Measurements from ENCODE around the gene HOXD9.

The HOXD9 gene

DNA sequence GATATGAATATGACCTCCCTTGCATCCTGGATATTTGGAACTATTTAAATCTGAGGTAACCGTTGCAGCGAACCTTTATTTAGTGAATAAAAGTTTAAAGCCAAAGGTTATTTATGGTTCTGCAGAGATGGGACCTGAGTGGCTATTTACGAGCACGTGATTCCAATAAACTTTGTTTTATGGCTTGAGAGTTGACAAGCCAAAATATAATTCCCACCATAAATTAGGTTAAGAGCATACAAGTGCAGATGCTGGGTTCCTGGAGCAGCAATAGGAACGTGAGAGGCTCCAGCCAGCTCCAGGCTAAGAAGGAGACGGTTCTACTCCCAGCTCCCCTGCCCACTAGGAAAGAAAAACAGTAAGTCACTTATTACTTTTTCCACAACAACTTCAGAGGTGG is 23.6 kb downstream of the HOXD9 start:
- CTCF ChIA-PET = interaction anchor here (8.8 kb wide), 1 partner anchor 307 kb away, joined by 140 read pairs; no protein-coding TSS in a partner anchor
- DNase-seq = no peak
- no peak overlapping the region for H3K4me3 Mint-ChIP-seq
- H3K36me3 Mint-ChIP-seq = no peaks in the 10 kb centered on the region
- H3K27me3 Mint-ChIP-seq = peaks cover 99% of the 10 kb centered on the region
- H3K9me3 Mint-ChIP-seq = no peaks in the 10 kb centered on the region
- H3K27ac Mint-ChIP-seq = no peak overlapping the region
- H3K4me1 Mint-ChIP-seq = no peaks in the 10 kb centered on the region

DNA sequence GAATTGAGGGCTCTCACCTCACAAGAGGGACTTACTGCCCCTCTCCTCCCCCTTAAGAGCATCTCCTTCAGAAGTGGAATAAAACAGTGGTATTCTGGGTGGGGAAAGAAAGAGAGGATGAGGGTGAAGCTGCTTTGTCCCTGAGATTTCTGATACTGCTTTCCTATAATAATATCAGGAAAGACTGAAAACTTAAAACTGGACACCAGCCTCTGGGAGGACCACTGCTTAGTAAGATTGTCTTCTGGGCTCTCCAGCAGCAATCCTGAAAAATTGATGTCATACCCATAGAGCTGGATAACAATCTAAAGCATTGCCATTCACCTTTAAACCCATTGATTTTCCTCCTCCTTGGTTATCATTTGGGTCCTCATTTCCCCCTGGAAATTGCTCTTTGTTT is 24.1 kb downstream of the HOXD9 start:
- CTCF ChIA-PET = interaction anchor here (8.8 kb wide), 1 partner anchor 307 kb away, joined by 140 read pairs; no protein-coding TSS in a partner anchor
- H3K36me3 Mint-ChIP-seq = no peaks in the 10 kb centered on the region
- no peak overlapping the region for H3K4me3 Mint-ChIP-seq
- DNase-seq = no peak
- no peaks in the 10 kb centered on the region for H3K4me1 Mint-ChIP-seq
- H3K27ac Mint-ChIP-seq = no peak overlapping the region
- H3K9me3 Mint-ChIP-seq = no peaks in the 10 kb centered on the region
- H3K27me3 Mint-ChIP-seq = peaks cover 99% of the 10 kb centered on the region

GRCh38 chr2:176147210-176147799 is 24.8 kb downstream of the HOXD9 start:
- DNase-seq = no peak
- CTCF ChIA-PET = no interaction called here
- no peaks in the 10 kb centered on the region for H3K36me3 Mint-ChIP-seq
- H3K4me3 Mint-ChIP-seq = no peak overlapping the region
- H3K4me1 Mint-ChIP-seq = no peaks in the 10 kb centered on the region
- H3K27ac Mint-ChIP-seq = no peak overlapping the region
- H3K9me3 Mint-ChIP-seq = no peaks in the 10 kb centered on the region
- H3K27me3 Mint-ChIP-seq = peaks cover 100% of the 10 kb centered on the region

GRCh38 chr2:176147800-176148496 is 25.4 kb downstream of the HOXD9 start:
- peaks cover 100% of the 10 kb centered on the region for H3K27me3 Mint-ChIP-seq
- no peak overlapping the region for H3K4me3 Mint-ChIP-seq
- no peak overlapping the region for H3K27ac Mint-ChIP-seq
- no peaks in the 10 kb centered on the region for H3K4me1 Mint-ChIP-seq
- DNase-seq = no peak
- no peaks in the 10 kb centered on the region for H3K36me3 Mint-ChIP-seq
- CTCF ChIA-PET = no interaction called here
- H3K9me3 Mint-ChIP-seq = no peaks in the 10 kb centered on the region

- no peak for DNase-seq
- Mint-ChIP-seq H3K27ac (no peak overlapping the region), H3K4me3 (no peak overlapping the region), H3K4me1 (no peaks in the 10 kb centered on the region), H3K9me3 (no peaks in the 10 kb centered on the region), H3K27me3 (peaks cover 100% of the 10 kb centered on the region), H3K36me3 (no peaks in the 10 kb centered on the region)
- CTCF ChIA-PET = no interaction called here
Observed at GRCh38 chr2:176148751-176149421, 26.4 kb downstream of the HOXD9 start.

DNA sequence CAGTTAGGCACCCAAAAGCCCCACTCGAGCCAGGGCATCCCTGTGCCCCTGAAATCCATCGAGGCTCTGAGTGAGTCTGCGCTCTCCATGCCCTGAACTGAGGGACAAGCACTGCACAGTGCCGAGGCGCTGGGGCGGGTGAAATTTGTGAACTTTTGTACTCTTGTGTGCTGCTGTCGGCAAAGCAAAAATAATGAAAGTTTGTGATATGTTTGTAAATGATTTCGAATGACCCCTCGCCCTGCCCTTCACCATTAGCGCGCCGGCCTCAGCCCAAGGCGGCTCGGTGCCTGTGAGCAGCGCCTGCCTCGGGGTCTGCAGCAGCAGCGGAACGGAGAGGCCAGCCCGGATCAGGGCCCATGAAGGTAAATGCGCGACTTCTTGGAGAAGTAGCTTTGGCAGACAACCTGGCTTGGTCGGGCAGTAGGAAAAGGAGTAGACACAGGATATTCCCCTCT is 27.0 kb downstream of the HOXD9 start:
- no peaks in the 10 kb centered on the region for H3K4me1 Mint-ChIP-seq
- H3K36me3 Mint-ChIP-seq = no peaks in the 10 kb centered on the region
- peaks cover 100% of the 10 kb centered on the region for H3K27me3 Mint-ChIP-seq
- H3K4me3 Mint-ChIP-seq = no peak overlapping the region
- H3K9me3 Mint-ChIP-seq = no peaks in the 10 kb centered on the region
- CTCF ChIA-PET = no interaction called here
- no peak overlapping the region for H3K27ac Mint-ChIP-seq
- no peak for DNase-seq

GRCh38 chr2:176149939-176150583 is 27.5 kb downstream of the HOXD9 start:
- peaks cover 100% of the 10 kb centered on the region for H3K27me3 Mint-ChIP-seq
- no peak for DNase-seq
- no peaks in the 10 kb centered on the region for H3K4me1 Mint-ChIP-seq
- CTCF ChIA-PET = interaction anchor here (1.2 to 1.9 kb wide), 3 partner anchors 9 to 305 kb away, joined by 4 to 8 read pairs (median 6); no protein-coding TSS in a partner anchor
- H3K27ac Mint-ChIP-seq = no peak overlapping the region
- no peak overlapping the region for H3K4me3 Mint-ChIP-seq
- H3K9me3 Mint-ChIP-seq = no peaks in the 10 kb centered on the region
- no peaks in the 10 kb centered on the region for H3K36me3 Mint-ChIP-seq

DNA sequence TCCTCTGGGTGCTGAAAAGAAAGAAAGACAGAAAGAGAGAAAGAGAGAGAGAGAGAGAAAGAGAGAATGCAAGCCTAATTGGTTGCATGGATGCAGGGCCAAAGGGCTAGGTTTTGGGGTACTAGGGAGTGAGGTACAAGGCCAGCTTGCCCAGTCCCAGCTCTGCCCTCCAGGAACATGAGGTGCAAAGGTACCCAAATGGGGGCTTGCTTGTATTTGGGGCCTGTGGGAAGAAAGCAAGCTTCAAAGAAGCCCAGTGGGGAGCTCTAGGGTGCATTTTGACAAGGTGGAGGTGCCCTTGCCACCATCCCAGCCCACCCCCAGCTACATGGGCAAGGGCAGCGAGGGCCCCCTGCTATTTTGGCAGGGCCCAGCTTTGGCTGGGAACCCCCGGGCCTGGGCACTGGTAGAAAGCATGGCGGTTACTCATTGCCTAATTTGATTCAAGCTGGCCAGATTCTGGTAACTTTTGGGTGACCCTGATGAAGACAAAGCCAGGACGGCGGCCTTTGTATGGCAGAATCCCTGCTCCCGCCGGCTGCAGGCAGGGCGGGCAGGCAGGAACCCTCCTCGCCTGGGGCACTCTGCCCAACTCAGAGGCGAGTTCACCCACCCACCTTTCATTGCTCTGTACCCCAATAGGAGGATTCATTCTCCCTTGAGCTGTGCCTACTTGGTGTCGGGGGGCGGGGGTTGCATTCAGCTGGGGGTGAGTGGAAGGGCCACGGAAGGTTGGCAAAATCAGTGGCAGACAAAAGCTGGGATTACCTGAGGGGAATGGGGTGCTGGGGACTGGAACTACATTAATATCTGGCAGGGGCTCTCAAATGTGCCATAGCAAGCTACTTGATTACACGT is 28.3 kb downstream of the HOXD9 start:
- H3K36me3 Mint-ChIP-seq = no peaks in the 10 kb centered on the region
- H3K9me3 Mint-ChIP-seq = no peaks in the 10 kb centered on the region
- H3K4me3 Mint-ChIP-seq = no peak overlapping the region
- H3K27ac Mint-ChIP-seq = no peak overlapping the region
- H3K4me1 Mint-ChIP-seq = no peaks in the 10 kb centered on the region
- DNase-seq = no peak
- CTCF ChIA-PET = interaction anchor here (1.2 to 1.9 kb wide), 3 partner anchors 10 to 305 kb away, joined by 4 to 8 read pairs (median 6); no protein-coding TSS in a partner anchor
- peaks cover 100% of the 10 kb centered on the region for H3K27me3 Mint-ChIP-seq

GRCh38 chr2:176151442-176152287 is 29.1 kb downstream of the HOXD9 start, which contains the start of gene HOXD4:
HOXD4 (plus strand) TSS chr2:176151550; CDS start chr2:176151634, 84 bp downstream.
- no peak for DNase-seq
- Mint-ChIP-seq H3K4me1 (no peaks in the 10 kb centered on the region), H3K4me3 (no peak within 1 kb of the TSS), H3K27me3 (peaks cover 100% of the 10 kb centered on the region), H3K27ac (no peak within 1 kb of the TSS), H3K9me3 (no peaks in the 10 kb centered on the region), H3K36me3 (no peaks in the 10 kb centered on the region)
- CTCF ChIA-PET = interaction anchor here (1.5 to 1.9 kb wide), 2 partner anchors 24 to 304 kb away, joined by 6 to 8 read pairs; no protein-coding TSS in a partner anchor

DNA sequence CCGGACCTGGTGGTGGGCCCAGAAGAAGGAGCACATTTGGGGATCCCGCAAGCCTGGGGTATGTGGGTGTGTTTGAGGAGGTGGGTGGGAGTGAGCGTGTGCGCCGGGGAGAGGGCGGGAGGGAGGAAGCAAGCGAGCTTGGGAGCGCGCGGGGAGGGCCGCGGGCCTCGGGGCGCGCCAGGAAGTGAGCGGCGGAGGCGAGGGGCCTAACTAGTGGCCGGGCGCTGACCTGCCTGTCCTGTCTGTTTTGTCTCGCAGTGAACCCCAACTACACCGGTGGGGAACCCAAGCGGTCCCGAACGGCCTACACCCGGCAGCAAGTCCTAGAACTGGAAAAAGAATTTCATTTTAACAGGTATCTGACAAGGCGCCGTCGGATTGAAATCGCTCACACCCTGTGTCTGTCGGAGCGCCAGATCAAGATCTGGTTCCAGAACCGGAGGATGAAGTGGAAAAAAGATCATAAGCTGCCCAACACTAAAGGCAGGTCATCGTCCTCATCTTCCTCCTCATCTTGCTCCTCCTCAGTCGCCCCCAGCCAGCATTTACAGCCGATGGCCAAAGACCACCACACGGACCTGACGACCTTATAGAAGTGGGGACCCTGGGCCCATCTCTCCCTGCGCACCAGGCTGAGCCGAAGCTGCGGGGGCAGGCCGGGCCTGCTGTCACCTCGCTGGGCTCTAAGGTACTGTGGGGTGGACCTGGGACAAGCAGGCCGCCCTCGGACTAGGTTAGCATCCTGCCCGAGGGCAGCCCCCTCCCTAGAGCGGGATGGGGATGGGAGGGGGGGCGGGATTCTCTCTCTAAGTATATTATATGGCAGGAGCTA is 30.0 kb downstream of the HOXD9 start:
- H3K27ac Mint-ChIP-seq = no peak overlapping the region
- H3K9me3 Mint-ChIP-seq = no peaks in the 10 kb centered on the region
- H3K4me1 Mint-ChIP-seq = no peaks in the 10 kb centered on the region
- no peak for DNase-seq
- peaks cover 98% of the 10 kb centered on the region for H3K27me3 Mint-ChIP-seq
- CTCF ChIA-PET = interaction anchor here (0.9 kb wide), 1 partner anchor 12 kb away, joined by 4 read pairs; no protein-coding TSS in a partner anchor
- H3K4me3 Mint-ChIP-seq = no peak overlapping the region
- no peaks in the 10 kb centered on the region for H3K36me3 Mint-ChIP-seq

DNA sequence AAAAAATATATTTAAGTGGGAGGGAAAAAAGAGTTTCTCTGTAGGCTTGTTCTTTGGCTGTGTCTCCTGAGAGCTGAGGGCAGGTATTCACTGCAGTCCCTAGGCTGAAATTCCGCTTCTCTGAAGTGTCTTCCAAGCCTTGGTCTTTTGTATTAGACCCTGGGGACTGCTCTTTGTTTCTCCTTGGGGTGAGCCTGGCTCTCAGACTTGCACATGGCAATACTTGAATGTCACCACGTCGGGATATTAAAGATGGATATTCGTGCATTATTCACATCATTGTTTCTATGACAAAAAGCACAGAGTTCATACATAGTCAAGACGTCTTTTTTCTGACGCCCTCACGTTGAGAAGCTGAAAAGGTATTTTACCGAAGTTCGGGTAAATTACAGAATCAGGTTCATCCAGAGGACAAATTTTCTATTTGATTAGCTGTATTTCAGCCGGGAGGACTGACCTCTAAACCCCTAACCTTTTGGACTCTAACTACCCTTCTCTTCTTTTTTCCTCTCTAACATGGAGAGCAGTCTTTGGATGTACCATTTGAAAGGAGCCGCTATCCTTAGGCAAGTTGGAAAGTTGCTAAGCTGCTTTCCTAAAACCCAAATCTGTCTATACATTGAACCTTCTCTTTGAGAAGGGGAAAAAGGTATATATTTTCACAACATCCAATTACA is 32.2 kb downstream of the HOXD9 start:
- CTCF ChIA-PET = interaction anchor here (1.2 to 1.7 kb wide), 3 partner anchors 11 to 28 kb away, joined by 3 read pairs; no protein-coding TSS in a partner anchor
- H3K4me3 Mint-ChIP-seq = no peak overlapping the region
- no peaks in the 10 kb centered on the region for H3K9me3 Mint-ChIP-seq
- H3K36me3 Mint-ChIP-seq = peaks cover 3% of the 10 kb centered on the region
- H3K27ac Mint-ChIP-seq = no peak overlapping the region
- peaks cover 98% of the 10 kb centered on the region for H3K27me3 Mint-ChIP-seq
- peaks cover 3% of the 10 kb centered on the region for H3K4me1 Mint-ChIP-seq
- no peak for DNase-seq

All from activated naive CD4-positive, alpha-beta T cell treated with anti-CD3 and anti-CD28 coated beads, Interleukin-2, amount 10 ng/mL, durations not matched to agents 7 days and 5 days (primary cell).